GM18858 (cell line): Measurements from ENCODE around the gene PALLD.
"Not testable (repeated sequence)": the region's sequence is repeated elsewhere in the genome, so short reads cannot be mapped to it uniquely, and the experiment has no call there.

Source experiments
- ATAC-seq: cut with Tn5 transposase; IDR thresholded peaks from one replicate; pipeline ENCODE4 v1.9.1; 2021; ENCODE audit not compliant: unreplicated experiment

The PALLD gene

GRCh38 chr4:168496834-168497233 is at the start of gene PALLD:
TSS of gene PALLD (plus strand) at chr4:168497052.
- no peak for ATAC-seq

GRCh38 chr4:168449063-168449462 is 47.8 kb upstream of the PALLD start:
- ATAC-seq: not testable (repeated sequence)

DNA sequence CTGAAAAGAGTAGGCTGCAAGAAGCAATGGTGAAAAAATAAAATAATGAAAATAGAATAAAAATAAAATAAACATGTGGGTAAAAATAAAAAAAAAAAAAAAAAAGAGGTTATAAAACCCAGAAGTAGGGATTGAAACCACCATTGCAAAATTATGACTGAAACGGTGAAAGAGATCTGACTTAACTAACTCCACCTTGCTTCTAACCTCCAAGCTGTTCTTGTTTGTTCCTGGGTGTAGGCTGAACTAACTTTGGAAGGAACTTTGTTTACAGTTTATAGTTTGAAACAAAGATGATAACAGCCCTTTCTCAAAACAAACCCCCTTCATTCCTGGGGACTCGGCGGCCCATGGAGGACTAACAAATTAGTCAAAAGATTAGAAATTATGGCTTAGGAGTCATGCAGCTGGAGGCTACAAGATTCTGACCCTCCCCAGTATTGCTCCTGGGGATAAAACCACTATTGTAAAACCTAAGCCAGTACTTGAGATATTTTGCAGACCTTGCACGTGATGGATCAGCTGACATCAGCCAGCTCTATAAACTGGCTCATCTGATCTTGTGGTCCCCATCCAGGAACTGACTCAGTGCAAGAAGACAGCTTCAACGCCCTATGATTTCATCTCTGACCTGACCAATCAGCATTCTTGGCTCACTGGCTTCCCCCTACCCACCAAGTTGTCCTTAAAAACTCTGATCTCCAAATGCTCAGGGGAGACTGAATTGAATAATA is 47.0 kb upstream of the PALLD start:
- ATAC-seq: no peak

DNA sequence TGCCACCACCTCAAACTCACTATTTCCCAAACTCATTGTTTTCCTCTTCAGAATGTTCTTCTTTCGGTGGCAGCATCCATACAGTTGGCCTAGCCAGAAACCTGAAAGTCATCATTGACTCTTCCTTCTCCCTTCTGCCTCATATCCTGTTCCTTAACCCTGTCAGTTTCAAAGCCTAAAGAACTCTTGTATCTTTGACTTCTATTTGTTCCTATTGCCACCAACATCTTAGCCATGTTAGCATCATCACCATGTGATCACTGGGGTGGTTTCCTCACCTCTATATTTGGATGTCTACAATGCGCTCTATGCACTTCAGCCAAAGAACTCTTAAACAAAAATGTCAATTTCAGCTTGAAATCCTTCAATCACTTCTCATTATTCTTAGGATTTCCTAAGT is 45.5 kb upstream of the PALLD start:
- ATAC-seq: peak; percentile 7

GRCh38 chr4:168451744-168452390 is 45.0 kb upstream of the PALLD start:
- ATAC-seq: peak; percentile 95

DNA sequence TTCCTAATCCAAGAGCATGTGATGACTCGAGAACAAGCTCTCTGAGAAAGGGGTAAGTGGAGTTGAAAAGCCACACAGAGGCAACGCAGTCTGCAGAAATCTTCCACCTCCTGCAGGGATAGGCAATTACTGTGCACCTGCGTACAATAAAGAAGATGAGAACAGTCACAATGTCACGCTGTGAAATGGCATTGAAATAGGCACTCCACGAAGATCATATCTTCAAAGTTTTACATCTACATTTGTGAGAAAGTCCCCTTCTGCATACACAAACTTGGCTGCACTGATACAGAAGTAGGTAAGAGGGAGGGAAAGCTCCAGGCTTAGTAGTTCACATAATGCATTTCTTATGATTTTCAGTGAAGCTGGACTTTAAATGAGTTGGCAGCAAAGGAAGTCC is 43.7 kb upstream of the PALLD start:
- ATAC-seq: no peak

- not testable (repeated sequence) for ATAC-seq
These were observed 38.6 kb upstream of the PALLD start for GRCh38 chr4:168458256-168458655.

GRCh38 chr4:168461821-168462220 is 35.0 kb upstream of the PALLD start:
- ATAC-seq: no peak

DNA sequence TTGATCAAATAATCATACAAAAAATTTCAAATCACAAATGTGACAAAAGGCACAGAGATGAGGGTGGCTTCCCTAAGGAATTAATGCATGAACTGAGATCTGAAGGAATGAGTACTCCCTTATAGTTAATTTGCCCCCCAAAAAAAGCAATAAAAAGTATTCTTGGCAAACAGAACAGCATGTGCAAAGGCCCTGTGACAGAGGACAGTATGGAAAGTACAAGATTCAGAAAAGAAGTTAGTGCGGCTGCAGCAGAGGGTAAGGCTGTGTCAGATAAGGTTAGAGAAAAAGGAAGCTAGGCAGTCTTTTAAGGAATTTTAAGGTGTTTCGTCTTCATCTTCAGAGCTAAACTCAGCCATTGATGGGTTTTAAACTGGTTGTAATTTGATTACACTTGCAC is 23.9 kb upstream of the PALLD start:
- ATAC-seq: no peak

GRCh38 chr4:168474660-168475320 is 22.1 kb upstream of the PALLD start:
- ATAC-seq: no peak

DNA sequence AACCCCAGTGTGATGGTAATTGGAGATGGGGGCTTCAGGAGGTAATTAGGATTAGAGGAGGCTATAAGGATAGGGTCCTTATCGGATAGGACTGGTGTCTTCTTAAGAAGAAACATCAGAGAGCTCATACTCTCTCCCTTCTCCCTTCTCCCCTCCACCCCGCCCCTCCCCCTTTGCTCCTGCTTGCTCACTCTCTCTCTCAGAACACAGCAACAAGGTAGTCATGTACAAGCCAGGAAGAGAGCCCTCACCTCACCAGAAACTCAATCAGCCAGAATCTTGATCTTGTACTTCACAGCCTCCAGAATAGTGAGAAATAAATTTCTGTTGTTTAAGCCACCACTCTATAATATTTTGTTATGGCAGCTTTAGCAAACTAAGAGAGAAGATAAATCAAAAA is 21.1 kb upstream of the PALLD start:
- no peak for ATAC-seq

DNA sequence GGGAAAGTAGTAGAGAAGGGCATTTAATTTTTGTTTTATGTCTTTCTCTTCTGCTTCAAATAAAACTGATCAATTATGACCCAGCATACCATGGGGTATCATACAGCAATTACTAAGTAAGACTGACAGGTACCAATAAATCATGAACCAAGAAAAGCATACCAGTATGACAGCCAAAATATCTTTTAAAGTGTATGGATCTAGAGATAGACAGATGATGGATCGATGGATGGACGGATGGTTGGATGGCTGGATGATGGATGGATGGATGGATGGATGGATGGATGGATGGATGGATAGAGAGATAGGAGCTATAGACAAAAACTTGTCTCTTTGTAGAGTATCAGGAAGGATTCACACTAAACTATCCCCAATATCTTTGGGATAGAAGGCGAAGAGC is 18.0 kb upstream of the PALLD start:
- no peak for ATAC-seq

GRCh38 chr4:168480931-168481611 is 15.8 kb upstream of the PALLD start:
- ATAC-seq: peak; percentile 28

DNA sequence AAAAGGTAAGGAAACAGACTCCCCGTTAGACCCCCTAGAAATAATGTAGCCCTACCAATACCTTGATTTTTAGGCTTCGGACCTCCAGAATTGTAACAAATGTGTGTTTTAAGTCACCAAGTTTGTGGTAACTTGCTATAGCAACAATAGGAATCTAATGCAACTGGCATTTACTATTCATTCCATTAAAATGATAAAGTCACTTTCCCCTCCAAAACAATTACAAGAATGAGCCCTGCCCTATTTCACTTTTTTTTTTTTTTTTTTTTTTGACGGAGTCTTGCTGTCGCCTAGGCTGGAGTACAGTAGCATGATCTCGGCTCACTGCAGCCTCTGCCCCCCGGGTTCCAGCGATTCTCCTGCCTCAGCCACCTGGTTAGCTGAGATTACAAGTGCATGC is 13.0 kb upstream of the PALLD start:
- ATAC-seq: no peak

- ATAC-seq: no peak
These were observed 12.2 kb upstream of the PALLD start for GRCh38 chr4:168484626-168485025.

GRCh38 chr4:168485156-168485910 is 11.5 kb upstream of the PALLD start:
- ATAC-seq: no peak

- ATAC-seq: no peak
These were observed 10.0 kb upstream of the PALLD start for GRCh38 chr4:168486912-168487281.

DNA sequence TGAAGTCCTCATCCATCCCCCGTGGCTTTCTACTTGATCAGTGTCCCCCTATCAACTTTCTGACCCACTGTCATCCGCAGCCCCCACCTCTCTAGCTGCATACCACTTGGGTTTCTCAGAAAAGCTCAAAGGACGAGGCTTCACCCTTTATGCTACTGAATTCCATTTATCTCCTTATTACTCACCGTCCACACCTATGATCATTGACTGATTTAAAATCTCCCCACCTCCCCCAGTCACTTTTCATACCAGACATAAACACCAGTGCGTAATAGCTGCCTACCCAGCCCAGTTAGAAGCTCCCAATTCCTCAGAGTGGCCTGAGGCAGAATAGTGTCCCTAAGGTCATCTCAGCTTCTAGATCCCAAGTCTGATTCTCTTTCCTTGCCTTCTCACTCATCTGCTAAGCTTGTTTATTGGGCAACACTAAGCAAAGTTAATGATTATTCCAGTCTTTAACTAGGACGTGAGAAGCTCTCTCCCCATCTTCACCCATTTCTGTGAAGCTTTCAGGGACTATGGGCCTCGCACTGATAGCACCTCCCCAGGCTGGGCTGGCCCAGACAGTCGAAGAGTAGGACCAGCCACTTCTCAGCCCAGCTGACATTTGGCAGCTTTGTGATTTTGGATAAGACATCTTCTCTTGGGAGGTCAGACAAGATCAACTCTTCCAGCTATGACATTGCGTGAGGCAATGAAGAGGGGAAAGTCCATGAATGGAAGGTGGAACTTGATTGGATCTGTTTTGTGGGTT is 9.4 kb upstream of the PALLD start:
- ATAC-seq: no peak

GRCh38 chr4:168488869-168489274 is 8.0 kb upstream of the PALLD start:
- no peak for ATAC-seq

- ATAC-seq: no peak
These were observed 7.2 kb upstream of the PALLD start for GRCh38 chr4:168489616-168490015.
